GM21447 (cell line): ENCODE results near the gene TMEM41B.
"Not testable (repeated sequence)": the region's sequence is repeated elsewhere in the genome, so short reads cannot be mapped to it uniquely, and the experiment has no call there.

Experiments used
- ATAC-seq: cut with Tn5 transposase; IDR thresholded peaks from one replicate; pipeline ENCODE4 v1.9.1; 2021; ENCODE audit not compliant: unreplicated experiment

Gene TMEM41B, protein sequence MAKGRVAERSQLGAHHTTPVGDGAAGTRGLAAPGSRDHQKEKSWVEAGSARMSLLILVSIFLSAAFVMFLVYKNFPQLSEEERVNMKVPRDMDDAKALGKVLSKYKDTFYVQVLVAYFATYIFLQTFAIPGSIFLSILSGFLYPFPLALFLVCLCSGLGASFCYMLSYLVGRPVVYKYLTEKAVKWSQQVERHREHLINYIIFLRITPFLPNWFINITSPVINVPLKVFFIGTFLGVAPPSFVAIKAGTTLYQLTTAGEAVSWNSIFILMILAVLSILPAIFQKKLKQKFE

DNA sequence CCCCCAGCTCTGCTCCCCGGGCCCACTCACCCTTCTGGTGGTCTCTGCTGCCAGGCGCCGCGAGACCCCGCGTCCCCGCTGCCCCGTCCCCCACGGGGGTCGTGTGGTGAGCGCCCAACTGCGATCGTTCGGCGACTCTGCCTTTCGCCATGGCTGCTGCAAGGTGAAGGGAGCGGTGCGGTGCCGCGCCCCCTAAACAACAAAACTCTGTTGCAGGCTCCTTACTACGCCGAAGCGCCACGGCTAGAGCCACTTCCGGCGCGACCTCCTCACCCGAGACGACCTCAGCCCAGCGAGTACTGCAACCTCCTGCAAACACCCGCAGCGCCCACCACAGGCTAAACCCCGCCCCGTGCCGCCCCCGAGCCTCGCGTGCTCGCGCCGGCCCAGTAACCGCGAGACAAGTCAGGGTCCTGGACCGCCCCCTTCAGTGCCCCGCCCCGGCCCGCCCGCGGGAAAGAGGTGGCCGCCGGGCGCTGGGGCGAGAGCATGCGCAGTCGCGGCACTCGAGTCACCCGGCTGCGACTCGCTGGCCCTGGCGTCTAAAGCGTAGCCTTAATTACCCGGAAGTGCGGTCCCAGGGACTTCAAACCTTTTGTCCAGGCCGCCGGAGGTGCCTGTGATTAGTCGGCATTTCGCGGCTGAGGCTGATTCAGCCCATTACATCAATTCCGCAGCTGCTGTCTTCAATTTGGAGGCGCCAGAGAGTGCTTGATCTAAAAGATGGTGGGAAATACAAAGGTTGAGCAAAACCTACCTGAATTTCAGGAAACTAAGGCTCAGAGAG is at the start of gene TMEM41B:
Gene TMEM41B (minus strand): TSS at position 303 of the 787 bp plus-strand sequence. CDS start 152 bp downstream, at position 151.
- peak; percentile 96 for ATAC-seq

DNA sequence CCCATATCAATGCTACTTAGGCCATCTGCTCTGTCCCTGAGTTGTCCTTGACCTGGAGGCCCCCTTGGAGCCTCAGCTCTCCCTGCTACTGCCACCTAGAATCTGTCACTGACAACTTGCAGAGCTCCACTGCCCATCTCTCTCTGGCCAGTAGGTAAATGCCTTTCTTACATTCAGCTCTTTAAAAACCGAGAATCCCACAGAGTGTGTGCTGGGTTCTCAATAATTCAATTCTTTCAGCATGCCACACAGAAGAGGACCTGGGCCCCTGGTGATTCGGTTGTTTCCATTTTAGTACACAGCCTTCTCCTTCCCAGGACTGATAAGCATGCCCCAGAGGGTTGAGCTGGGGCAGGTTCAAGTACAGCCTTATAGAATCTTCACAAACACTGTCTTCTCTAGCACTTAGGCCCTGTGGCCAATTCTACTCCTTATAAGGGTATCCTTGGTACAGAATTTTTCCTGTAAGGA is 48.0 kb upstream of the TMEM41B start:
- no peak for ATAC-seq

DNA sequence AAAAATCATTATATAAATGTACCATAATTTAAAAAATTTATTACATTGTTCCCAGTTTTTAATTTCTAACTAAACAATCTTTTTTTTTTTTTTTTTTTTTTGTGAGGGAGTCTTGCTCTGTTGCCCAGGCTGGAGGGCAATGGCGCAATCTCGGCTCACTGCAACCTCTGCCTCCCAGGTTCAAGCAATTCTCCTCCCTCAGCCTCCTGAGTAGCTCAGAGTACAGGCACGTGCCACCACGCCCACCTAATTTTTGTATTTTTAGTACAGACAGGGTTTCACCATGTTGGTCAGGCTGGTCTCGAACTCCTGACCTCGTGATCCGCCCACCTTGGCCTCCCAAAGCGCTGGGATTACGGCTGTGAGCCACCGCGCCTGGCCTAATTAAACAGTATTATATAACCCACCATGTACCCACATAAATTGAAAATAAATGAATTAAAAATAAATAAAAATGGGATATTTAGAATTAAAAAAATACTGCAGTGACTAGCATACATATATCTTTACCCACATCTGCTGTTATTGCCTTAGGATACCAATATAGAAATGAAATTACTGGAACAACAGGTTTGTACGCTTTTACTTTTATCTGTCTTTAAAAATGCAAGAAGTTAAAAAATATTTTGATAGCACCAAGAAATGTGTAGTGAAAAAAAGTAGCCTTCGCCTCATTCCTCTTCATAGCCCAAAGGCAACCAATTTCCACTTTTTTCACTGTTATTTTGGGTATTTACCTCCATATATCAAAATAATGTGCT is 46.6 kb upstream of the TMEM41B start:
- ATAC-seq, result not testable (repeated sequence)

DNA sequence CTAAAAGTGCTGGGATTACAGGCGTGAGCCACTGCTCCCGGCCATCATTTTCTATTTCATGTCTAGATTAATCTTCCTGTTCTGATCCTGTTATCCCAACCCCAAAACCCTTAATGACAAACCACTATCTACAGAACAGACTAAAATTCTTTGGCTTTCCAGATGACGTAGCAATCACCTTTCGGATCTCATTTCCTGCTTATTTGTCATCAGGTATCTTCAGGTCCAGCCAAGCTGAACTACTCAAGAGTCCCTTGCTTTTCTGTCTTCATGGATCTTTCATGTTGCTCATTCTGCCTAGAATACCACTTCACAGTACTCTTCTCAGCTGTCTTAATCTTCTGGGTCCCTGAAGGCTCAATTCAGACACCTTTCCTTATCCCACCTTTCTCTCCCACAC is 42.6 kb upstream of the TMEM41B start:
- ATAC-seq, result no peak

DNA sequence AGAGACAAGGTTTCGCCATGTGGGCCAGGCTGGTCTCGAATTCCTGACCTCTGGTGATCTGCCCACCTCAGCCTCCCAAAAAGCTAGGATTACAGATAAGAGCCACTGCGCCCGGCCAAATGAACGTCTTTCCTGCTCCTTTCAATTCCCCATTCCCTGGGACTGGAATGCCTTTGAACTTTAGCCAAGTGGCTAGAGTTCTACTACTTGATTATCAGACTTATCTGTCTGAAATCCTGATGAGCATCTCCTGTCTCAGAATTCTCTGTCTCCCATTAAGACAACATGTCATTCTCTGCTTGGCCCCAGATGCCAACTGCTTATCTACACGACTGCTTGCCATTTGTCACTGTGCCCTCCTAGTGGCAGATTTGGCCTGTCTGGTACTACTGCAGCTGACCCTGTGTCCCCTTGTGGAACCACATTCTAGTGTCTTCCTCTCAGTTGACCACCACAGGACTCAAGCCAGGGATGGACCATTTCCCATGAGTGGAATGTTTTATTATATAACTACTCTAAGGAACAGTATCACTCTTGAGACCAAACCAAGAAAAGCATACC is 37.0 kb upstream of the TMEM41B start:
- no peak for ATAC-seq

DNA sequence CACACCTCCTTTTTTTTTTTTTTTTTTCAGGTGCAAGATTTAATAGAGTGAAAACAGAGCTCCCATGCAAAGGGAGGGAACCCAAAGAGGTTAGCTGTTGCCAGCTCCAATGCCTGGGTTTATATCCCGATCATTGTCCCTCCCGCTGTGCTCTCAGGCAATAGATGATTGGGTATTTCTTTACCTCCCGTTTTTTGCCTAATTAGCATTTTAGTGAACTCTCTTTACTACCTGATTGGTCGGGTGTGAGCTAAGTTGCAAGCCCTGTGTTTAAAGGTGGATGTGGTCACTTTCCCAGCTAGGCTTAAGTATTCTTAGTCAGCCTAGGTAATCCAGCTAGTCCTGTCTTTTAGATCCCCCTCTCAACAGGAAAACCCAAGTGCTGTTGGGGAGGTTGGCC is 33.4 kb upstream of the TMEM41B start:
- not testable (repeated sequence) for ATAC-seq

DNA sequence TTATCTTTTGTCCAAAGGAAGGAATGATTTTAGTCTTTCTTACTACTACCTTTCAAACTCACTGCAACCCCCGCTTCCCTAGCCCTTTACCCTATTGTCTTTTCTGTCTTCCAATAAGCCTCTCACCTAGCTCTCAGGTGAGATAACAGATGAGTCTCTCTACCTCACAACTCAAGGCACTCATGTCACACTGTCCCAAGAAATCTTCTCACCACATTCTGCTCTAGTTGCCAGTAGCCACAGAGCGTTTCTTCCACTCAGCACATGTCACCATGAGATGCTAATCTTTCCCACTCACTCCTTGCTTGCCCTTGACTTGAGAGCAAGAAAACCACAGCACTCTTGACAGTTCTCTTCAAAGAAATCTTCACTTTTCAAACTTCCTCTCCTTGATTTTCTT is 32.7 kb upstream of the TMEM41B start:
- ATAC-seq, result no peak

DNA sequence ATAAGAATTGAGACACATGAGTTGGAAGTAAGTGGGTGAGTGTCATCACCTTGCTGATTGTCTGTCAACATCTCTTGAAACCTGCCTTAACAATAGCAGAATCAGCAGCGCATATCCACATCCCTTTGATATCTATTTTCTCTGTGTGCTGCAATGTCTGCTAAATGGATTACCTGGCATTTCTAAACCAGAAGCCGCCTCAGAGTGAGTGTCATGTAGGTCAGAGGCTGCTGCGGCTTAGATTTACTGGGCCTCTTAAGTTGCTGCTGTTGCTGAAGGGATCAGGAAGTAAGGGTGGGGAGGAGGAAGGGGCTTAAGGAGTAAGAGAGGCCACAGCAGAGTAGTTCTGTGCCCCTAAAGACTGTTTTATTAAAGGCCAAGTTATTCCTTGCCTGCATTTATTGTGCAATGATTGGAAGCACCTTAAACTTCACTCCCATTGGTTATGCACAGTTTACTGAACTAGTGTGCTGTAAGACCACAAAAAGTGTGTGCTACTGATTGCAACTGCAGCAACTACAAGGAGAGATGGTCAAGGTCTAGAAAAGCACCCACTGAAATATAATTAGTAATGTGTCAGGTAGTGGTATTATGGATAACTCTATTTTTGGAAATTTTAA is 29.8 kb upstream of the TMEM41B start:
- ATAC-seq, result no peak

DNA sequence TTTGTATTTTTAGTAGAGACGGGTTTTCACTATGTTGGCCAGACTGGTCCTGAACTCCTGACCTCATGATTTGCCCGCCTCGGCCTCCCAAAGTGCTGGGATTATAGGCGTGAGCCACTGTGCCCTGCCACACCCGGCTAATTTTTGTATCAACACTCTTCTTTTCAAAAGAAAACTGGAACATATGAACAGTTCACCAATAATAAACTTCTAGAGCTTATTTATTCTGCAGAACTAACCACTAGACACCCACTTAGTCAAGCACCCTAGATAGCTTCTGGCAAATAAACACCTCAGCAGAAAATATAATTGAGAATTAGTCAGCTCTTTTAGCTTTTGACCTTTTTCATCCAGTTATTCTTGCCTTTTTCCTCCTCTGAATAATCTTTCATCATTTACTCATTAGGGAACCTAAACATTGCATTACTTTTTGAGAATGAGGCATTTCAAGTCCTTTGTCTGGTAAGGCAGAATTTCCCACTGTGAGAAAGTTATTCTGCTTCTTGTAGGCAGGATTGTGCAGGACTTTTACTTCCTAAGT is 27.3 kb upstream of the TMEM41B start:
- ATAC-seq, result no peak

DNA sequence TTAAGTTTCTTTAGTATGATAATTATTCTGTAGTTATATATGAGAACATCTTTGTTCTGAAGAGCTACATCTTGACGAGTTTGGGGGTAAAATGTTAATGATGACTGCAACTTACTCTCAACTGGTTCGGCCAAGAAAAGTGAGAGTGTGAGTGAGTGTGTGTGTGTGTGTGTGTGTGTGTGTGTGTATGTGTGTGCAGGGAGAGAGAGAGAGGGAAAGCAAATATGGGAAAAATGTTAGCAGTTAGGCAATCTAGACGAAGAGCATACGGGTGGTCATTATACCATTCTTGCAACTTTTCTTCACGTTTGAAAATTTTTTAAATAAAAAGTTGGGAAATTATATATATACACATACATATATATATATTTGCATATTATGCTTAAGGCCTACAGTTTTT is 18.3 kb upstream of the TMEM41B start:
- no peak for ATAC-seq

DNA sequence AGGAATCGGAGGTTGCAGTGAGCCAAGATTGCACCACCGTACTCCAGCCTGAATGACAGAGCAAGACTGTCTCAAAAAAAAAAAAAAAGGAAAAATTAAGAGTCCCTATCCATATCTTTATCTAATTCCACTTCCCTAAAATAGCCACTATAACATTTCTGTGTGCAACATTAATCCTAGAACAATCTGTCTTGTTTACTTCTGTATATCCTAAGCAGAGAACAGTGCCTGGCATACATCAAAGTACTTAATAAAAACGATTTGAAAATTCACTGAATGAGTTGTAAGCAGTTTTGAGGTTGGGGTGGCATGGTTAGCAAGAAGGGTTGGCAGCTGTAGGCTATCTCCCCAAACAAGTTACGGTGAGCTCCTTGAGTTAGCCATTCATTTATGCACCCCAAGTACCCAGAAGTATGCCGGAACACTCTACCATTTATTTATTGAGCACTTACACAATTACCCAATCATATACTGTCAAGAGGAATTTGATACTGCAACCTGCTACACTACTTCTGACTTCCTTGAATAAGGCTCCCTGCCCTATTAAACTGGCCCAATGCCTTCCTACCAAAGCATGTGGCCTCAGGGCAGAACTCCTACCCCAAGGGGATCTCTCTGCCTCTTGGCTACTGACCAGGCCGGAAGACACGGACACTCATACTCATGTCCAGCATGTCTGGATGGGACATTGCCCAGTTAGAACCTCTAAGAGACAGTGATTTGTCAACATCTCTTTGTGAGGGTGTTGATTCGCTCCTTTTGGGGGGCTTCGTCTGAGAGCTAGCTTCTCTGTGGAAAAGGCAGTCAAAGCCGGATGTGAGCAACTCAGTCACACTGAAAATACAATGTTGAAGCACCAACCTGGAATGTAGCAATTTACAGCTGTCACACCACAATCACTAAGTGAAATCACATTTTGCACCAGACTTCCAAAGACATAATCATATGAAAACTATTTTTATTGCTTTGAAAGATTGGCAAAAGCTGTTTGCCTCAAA is 16.3 kb upstream of the TMEM41B start:
- no peak for ATAC-seq

DNA sequence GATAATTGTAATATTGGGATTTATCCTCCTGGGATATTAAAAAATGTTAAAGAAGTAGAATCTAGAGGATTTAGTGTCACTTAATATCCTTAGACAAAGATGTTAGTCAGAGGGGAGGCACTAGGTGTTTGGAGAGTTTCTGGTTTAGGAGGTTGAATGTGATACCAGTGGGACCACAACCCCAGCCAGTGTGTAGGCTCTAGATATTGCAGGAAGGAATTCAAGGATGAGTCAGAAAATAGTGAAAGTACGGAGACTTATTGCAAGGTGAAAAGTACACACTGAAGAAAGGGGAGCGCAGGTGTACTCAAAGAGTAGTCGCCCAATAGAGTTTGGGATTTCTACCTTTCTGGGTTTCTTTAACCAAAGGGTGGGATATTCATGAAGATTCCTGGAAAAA is 5.7 kb upstream of the TMEM41B start:
- ATAC-seq, result no peak

DNA sequence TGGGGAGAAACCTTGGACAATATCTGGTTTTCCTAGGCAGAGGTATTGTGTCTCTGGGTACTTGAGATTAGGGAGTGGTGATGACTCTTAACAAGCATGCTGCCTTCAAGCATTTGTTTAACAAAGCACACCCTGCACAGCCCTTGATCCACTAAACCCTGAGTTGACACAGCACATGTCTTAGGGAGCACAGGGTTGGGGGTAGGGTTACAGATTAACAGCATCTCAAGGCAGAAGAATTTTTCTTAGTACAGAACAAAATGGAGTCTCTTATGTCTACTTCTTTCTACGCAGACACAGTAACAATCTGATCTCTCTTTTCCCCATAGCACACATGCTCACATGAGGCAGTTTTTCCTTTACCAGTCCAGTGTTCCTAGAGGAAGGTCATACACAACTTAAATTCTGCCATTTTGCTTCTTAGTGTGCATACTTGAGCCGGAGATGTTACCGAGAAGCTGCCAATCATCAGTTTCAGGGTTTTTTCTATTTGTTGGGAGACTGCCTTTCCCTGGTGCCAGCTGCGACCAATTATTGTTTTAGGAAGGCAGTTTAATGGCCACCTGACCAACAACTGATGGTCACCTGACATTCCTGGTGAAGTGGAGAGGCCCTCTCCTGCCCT is 5.1 kb upstream of the TMEM41B start:
- not testable (repeated sequence) for ATAC-seq

DNA sequence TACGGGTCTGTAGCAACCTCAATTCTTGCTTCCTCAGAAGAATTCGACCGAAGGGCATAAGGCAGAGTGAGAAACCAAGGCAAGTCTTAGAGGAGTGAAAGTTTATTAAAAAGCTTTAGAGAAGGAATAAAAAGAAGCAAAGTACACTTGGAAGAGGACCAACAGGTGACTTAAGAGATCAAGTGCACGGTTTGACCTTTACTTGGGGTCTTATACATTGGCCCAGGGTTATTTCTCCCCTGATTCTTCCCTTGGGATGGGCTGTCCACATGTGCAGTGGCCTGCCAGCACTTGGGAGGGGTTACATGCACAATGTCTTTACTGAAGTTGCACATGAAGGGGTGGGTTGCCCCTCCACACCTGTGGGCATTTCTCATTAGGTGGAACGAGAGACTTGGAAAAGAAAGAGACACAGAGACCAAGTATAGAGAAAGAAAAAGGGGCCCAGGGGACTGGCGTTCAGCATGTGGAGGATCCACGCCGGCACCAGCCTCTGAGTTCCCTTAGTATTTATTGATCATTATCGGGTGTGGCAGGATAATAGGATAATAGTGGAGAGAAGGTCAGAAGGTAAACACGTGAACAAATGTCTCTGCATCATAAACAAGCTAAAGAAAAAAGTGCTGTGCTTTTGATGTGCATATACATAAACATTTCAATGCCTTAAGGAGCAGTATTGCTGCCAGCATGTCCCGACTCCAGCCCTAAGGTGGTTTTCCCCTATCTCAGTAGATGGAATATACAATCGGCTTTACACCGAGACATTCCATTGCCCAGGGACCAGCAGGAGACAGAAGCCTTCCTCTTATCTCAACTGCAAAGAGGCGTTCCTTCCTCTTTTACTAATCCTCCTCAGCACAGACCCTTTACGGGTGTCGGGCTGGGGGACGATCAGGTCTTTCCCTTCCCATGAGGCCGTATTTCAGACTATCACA is 4.3 kb upstream of the TMEM41B start:
- not testable (repeated sequence) for ATAC-seq

DNA sequence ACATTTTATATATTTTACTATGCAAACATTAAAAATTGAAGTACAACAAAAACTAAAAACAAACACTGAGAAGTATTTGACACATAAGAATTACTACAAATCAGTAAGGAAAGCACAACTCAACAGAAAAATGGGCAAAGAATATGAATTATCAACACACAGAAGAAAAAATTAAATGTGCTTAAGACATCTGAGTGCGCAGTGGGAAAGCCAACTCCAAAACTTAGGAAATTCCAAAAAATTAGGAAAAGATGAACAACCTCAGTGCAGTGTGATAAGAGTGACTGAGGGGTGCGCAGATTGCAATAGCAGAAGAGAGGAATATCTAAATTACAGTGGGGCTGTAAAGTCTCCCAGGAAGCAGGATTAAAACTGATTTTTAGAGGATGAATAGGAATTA is 1.9 kb upstream of the TMEM41B start:
- no peak for ATAC-seq

DNA sequence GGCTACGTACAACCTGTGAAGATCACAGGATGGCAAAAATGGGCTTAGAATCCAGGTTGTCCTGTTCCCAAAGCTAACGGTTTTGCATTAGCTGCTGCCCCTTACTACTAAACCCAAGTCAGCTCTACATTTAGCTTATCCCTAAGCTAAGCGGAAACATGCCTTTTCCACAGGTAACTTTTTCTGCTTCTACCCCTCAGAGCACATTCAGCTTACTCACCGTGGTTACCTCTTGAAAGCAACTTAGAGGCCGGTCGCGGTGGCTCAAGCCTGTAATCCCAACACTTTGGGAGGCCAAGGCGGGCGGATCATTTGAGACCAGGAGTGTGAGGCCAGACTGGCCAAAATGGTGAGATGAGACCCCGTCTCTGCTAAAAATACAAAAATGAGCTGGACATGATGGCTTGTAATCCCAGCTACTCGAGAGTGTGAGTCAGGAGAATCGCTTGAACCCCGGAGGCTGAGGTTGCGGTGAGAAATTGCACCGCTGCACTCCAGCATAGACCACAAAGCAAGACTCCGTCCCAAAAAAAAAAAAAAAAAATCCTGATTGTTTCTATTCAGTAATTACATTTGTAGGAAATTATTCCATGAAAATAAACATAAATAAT is 790 bp upstream of the TMEM41B start:
- ATAC-seq, result no peak

DNA sequence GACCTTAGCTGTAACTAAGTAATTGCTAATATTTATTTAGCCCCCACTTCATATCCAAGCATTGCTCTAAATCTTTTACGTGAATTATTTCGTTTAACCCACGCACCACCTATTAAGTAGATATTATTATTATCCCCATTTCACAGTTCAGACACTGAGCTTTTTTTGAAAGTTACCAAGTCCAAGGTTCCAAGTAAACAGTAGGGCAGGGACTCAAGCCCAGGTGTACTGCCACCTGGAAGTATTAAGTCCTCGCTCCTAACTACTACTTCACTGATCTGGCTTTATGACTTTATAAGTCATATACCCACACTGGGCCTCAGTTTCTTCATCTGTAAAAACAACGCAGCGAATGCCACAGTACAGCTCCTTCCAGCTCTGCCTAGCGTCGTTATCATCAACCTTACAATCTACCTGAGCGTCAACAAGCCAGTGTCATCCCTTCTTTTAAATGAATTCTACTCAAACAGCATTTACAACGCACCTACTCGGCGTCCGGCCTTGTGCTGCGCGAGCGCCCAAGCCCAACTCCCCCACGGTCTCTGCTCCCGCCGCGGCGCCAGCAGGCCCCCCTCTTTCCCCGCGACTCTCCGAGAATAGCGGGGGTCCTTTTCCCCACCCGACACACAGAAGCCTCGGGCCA is 624 bp downstream of the TMEM41B start:
- ATAC-seq, result peak; percentile 15
